ENCODE data around the gene CCDC50.

- TF ChIP-seq, protein P1, sequence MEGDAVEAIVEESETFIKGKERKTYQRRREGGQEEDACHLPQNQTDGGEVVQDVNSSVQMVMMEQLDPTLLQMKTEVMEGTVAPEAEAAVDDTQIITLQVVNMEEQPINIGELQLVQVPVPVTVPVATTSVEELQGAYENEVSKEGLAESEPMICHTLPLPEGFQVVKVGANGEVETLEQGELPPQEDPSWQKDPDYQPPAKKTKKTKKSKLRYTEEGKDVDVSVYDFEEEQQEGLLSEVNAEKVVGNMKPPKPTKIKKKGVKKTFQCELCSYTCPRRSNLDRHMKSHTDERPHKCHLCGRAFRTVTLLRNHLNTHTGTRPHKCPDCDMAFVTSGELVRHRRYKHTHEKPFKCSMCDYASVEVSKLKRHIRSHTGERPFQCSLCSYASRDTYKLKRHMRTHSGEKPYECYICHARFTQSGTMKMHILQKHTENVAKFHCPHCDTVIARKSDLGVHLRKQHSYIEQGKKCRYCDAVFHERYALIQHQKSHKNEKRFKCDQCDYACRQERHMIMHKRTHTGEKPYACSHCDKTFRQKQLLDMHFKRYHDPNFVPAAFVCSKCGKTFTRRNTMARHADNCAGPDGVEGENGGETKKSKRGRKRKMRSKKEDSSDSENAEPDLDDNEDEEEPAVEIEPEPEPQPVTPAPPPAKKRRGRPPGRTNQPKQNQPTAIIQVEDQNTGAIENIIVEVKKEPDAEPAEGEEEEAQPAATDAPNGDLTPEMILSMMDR (IDR thresholded peaks at IDR 0.05; ENCODE audit: low read depth, low read length, poor library complexity, severe bottlenecking) = no peak
- no peak for TF ChIP-seq EZH2phosphoT487 (IDR thresholded peaks at IDR 0.05; ENCODE audit: borderline replicate concordance, low read length)
These were observed 106.8 kb downstream of the CCDC50 start for GRCh38 chr3:191435981-191436380.
